NCI-H2171 (cell line): ENCODE measurements around the gene TANK.
"Not testable (repeated sequence)": the region's sequence is repeated elsewhere in the genome, so short reads cannot be mapped to it uniquely, and the experiment has no call there.

Experiments
- DNase-seq: peaks from one replicate; lab custom pipeline; 2025; lab: John Stamatoyannopoulos, UW

The TANK gene

GRCh38 chr2:161228511-161229240, 68.4 kb downstream of the TANK start:
- no peak for DNase-seq

GRCh38 chr2:161230959-161231358, 70.7 kb downstream of the TANK start:
- no peak for DNase-seq

GRCh38 chr2:161232571-161232970, 72.3 kb downstream of the TANK start:
- no peak for DNase-seq

GRCh38 chr2:161233858-161234431, 73.7 kb downstream of the TANK start:
- DNase-seq: no peak

GRCh38 chr2:161234627-161235026, 74.4 kb downstream of the TANK start:
- DNase-seq: no peak

GRCh38 chr2:161237392-161238264, 77.4 kb downstream of the TANK start:
- DNase-seq: peak; percentile 73

GRCh38 chr2:161238265-161238559, 78.0 kb downstream of the TANK start:
- no peak for DNase-seq

- peak; percentile 73 for DNase-seq
Measured at GRCh38 chr2:161238560-161239325, 78.5 kb downstream of the TANK start.

- no peak for DNase-seq
Measured at GRCh38 chr2:161239326-161240109, 79.3 kb downstream of the TANK start.

GRCh38 chr2:161241894-161242293, 81.7 kb downstream of the TANK start:
- no peak for DNase-seq

GRCh38 chr2:161243312-161243711, 83.1 kb downstream of the TANK start:
- no peak for DNase-seq

GRCh38 chr2:161243905-161244304, 83.7 kb downstream of the TANK start:
- no peak for DNase-seq

GRCh38 chr2:161244387-161245260, 84.4 kb downstream of the TANK start:
- DNase-seq: not testable (repeated sequence)

- DNase-seq: no peak
Measured at GRCh38 chr2:161245261-161245553, 85.0 kb downstream of the TANK start.

GRCh38 chr2:161245671-161246070, 85.4 kb downstream of the TANK start:
- DNase-seq: no peak

GRCh38 chr2:161246281-161246680, 86.1 kb downstream of the TANK start:
- DNase-seq: peak; percentile 43

- DNase-seq: peak; percentile 28
Measured at GRCh38 chr2:161250864-161251436, 90.7 kb downstream of the TANK start.

GRCh38 chr2:161257123-161257952, 97.1 kb downstream of the TANK start:
- no peak for DNase-seq

- DNase-seq: no peak
Measured at GRCh38 chr2:161265874-161266273, 105.6 kb downstream of the TANK start.
